Stomach (tissue), 4 donors: ENCODE measurements around the gene ZNF600.

Experiments
- CTCF ChIP-seq, 7 experiments: fragments of 450-650 bp in 4 of 7; fragments of 200-600 bp in 3 of 7; sonication (generic) in 3 of 7; IDR thresholded peaks; one replicate each; pipeline ENCODE4 v1.5.1; 2016 to 2019; ENCODE audit warnings: antibody characterized with exemption in 7 of 7, control low read depth in 2 of 7, mild to moderate bottlenecking in 1 of 7
- POLR2A ChIP-seq, 4 donors: fragments of 450-650 bp; IDR thresholded peaks; one replicate each; pipeline ENCODE4 v1.6.1; 2016; ENCODE audit warnings: antibody characterized with exemption in 4 of 4, control low read depth in 2 of 4, mild to moderate bottlenecking in 1 of 4, moderate library complexity in 1 of 4

- TF ChIP-seq CTCF (IDR thresholded peaks at IDR 0.05) (no peak), POLR2A (IDR thresholded peaks at IDR 0.05) (no peak)
Observed at GRCh38 chr19:52741951-52742485, 44.6 kb downstream of the ZNF600 start.
